Erythroblast (primary cell): ENCODE measurements around the gene CREM.
"Not testable (repeated sequence)": the region's sequence is repeated elsewhere in the genome, so short reads cannot be mapped to it uniquely, and the experiment has no call there.

Experiments used
- DNase-seq, 2 experiments: peaks; one replicate each; lab custom pipeline; 2025; lab: John Stamatoyannopoulos, UW
- GATA1 ChIP-seq: IDR thresholded peaks from 2 replicates; pipeline ENCODE4 v1.6.1; 2011; ENCODE audit warnings: low read depth, mild to moderate bottlenecking, control low read depth, low read length, moderate library complexity
- POLR2A ChIP-seq: IDR thresholded peaks from 2 replicates; pipeline ENCODE4 v1.6.1; 2011; ENCODE audit warnings: mild to moderate bottlenecking, low read length

Gene CREM

GRCh38 chr10:35126530-35127288 is at the start of gene CREM:
TSS of gene CREM (plus strand) at chr10:35126846. CDS start at chr10:35137836, 10,990 bp downstream.
- TF ChIP-seq GATA1 (no peak), POLR2A (peak; percentile 91)

GRCh38 chr10:35079265-35079664 is 47.4 kb upstream of the CREM start:
- no peak for TF ChIP-seq GATA1
- TF ChIP-seq POLR2A = no peak
- no peak for DNase-seq

More at GRCh38 chr10:35126530-35127288, at the start of gene CREM:
- peak; percentile 99 to 100 for DNase-seq

- TF ChIP-seq GATA1 (no peak), POLR2A (no peak)
- no peak for DNase-seq
Measured at GRCh38 chr10:35079763-35080162, 46.9 kb upstream of the CREM start.

- DNase-seq = not testable (repeated sequence)
Measured at GRCh38 chr10:35080261-35080660, 46.4 kb upstream of the CREM start.

- DNase-seq = no peak
- TF ChIP-seq GATA1 (no peak), POLR2A (no peak)
Measured at GRCh38 chr10:35083242-35083641, 43.4 kb upstream of the CREM start.

- DNase-seq = peak; percentile 65 to 68
- TF ChIP-seq POLR2A (no peak), GATA1 (no peak)
Measured at GRCh38 chr10:35089611-35090161, 37.0 kb upstream of the CREM start.

GRCh38 chr10:35090162-35090954 is 36.3 kb upstream of the CREM start, which contains the start of gene CUL2:
TSS of gene CUL2 (minus strand) at chr10:35090341. CDS start at chr10:35071317, 19,024 bp downstream.
- TF ChIP-seq POLR2A (peak; percentile 50), GATA1 (no peak)
- DNase-seq = peak; percentile 97

GRCh38 chr10:35091994-35092790 is 34.5 kb upstream of the CREM start:
- TF ChIP-seq POLR2A = no peak
- TF ChIP-seq GATA1 = no peak
- no peak for DNase-seq

GRCh38 chr10:35092851-35093250 is 33.8 kb upstream of the CREM start:
- peak; percentile 22 to 23 for DNase-seq
- TF ChIP-seq GATA1 = no peak
- TF ChIP-seq POLR2A = no peak

GRCh38 chr10:35096312-35096711 is 30.3 kb upstream of the CREM start:
- TF ChIP-seq POLR2A (no peak), GATA1 (no peak)
- DNase-seq = no peak

GRCh38 chr10:35097510-35097909 is 29.1 kb upstream of the CREM start:
- no peak for DNase-seq
- TF ChIP-seq POLR2A (no peak), GATA1 (no peak)

- TF ChIP-seq POLR2A (no peak), GATA1 (no peak)
- no peak for DNase-seq
Measured at GRCh38 chr10:35103882-35104281, 22.8 kb upstream of the CREM start.

GRCh38 chr10:35112571-35112970 is 14.1 kb upstream of the CREM start:
- DNase-seq = no peak
- TF ChIP-seq GATA1 = no peak
- TF ChIP-seq POLR2A = no peak
